ENCODE results near the gene CPLANE1. TPM values are rescaled to one million over a fixed set of nuclear protein-coding genes. Genes with fewer than 3 reads are reported as not detected.
"Not testable (repeated sequence)": the region's sequence is repeated elsewhere in the genome, so short reads cannot be mapped to it uniquely, and the experiment has no call there.

CPLANE1 gene
- total RNA-seq, 1 donor from 2014 or later: 11.7 TPM

GRCh38 chr5:37090781-37091180, 158.4 kb downstream of the CPLANE1 start:
- H3K4me1 Mint-ChIP-seq: no peaks in the 10 kb centered on the region
- peaks cover 22% of the 10 kb centered on the region for H3K36me3 Mint-ChIP-seq (ENCODE audit: low read depth)
- H3K4me3 Mint-ChIP-seq: no peak overlapping the region
- intact Hi-C loops (cut with micrococcal nuclease): no loop called here
- peaks cover 4% of the 10 kb centered on the region for H3K9me3 Mint-ChIP-seq
- no peaks in the 10 kb centered on the region for H3K27me3 Mint-ChIP-seq
- no peak overlapping the region for H3K27ac Mint-ChIP-seq
- ChIA-PET CTCF (no interaction called here), POLR2A (no interaction called here)
- ATAC-seq (ENCODE audit: low read depth): no peak
- no peak for TF ChIP-seq CTCF (IDR thresholded peaks at IDR 0.05)
- no peak for DNase-seq

- no peak overlapping the region for H3K4me3 Mint-ChIP-seq
Observed at GRCh38 chr5:37090123-37090726, 159.0 kb downstream of the CPLANE1 start.

GRCh38 chr5:37088009-37088408, 161.2 kb downstream of the CPLANE1 start:
- Mint-ChIP-seq H3K27me3 (no peaks in the 10 kb centered on the region), H3K4me1 (no peaks in the 10 kb centered on the region)
- CTCF ChIA-PET: no interaction called here

More at GRCh38 chr5:37090123-37090726, 159.0 kb downstream of the CPLANE1 start:
- intact Hi-C loops (cut with micrococcal nuclease): no loop called here
- TF ChIP-seq CTCF (IDR thresholded peaks at IDR 0.05): no peak
- ChIA-PET POLR2A (no interaction called here), CTCF (no interaction called here)
- DNase-seq: no peak
- Mint-ChIP-seq H3K27me3 (no peaks in the 10 kb centered on the region), H3K27ac (no peak overlapping the region), H3K9me3 (peaks cover 4% of the 10 kb centered on the region), H3K4me1 (no peaks in the 10 kb centered on the region), H3K36me3 (ENCODE audit: low read depth) (peaks cover 24% of the 10 kb centered on the region)
- ATAC-seq (ENCODE audit: low read depth): no peak

DNA sequence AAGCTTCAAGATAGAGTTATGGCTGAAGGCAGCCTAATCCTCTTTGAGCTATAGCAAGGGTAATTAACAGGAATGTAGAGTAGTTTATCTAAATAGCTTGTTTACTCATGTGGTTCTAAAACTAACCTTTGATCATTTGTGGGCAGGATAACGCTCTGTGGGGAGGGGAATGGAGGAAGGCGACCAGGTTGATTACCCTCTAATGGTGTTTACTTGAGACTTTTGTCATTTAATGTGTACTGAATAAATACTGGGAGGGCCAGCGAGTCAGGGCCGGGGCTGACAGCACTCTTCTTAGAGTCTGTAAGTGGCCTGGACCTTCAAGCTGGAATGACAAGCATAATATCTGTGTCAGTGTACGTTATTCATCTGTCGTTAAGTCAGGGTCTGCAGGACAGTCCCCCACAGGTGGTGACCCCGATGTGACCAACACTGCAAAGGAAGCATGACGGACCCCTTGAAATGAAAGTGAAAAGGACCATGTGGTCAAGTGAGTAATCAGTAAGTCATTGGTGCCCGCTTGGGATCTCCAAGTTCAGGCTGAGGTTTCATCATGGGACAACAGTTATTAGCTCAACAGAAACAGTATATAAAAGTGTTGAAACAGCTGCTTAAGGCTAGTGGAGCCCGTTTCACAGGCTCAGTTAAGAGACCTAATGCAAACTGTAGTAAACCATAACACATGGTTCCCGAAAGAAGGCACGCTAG, 162.6 kb downstream of the CPLANE1 start:
- Mint-ChIP-seq H3K27ac (no peak overlapping the region), H3K36me3 (ENCODE audit: low read depth) (peaks cover 21% of the 10 kb centered on the region), H3K4me1 (no peaks in the 10 kb centered on the region), H3K4me3 (no peak overlapping the region), H3K27me3 (no peaks in the 10 kb centered on the region), H3K9me3 (no peaks in the 10 kb centered on the region)
- TF ChIP-seq CTCF (IDR thresholded peaks at IDR 0.05): no peak
- ATAC-seq (ENCODE audit: low read depth) (no peak), DNase-seq (no peak)
- intact Hi-C loops (cut with micrococcal nuclease): no loop called here
- POLR2A ChIA-PET: no interaction called here
- CTCF ChIA-PET: no interaction called here

More at GRCh38 chr5:37088009-37088408, 161.2 kb downstream of the CPLANE1 start:
- no peak overlapping the region for H3K4me3 Mint-ChIP-seq
- peaks cover 18% of the 10 kb centered on the region for H3K36me3 Mint-ChIP-seq (ENCODE audit: low read depth)
- H3K9me3 Mint-ChIP-seq: no peaks in the 10 kb centered on the region
- no peak overlapping the region for H3K27ac Mint-ChIP-seq
- DNase-seq: no peak
- TF ChIP-seq CTCF (IDR thresholded peaks at IDR 0.05): no peak
- no peak for ATAC-seq (ENCODE audit: low read depth)
- intact Hi-C loops (cut with micrococcal nuclease): no loop called here
- POLR2A ChIA-PET: no interaction called here

GRCh38 chr5:37086026-37086425, 163.2 kb downstream of the CPLANE1 start:
- H3K9me3 Mint-ChIP-seq; CTCF ChIA-PET; H3K4me3 Mint-ChIP-seq; ATAC-seq (ENCODE audit: low read depth); intact Hi-C loops (cut with micrococcal nuclease); POLR2A ChIA-PET; H3K27me3 Mint-ChIP-seq; DNase-seq; H3K4me1 Mint-ChIP-seq; H3K27ac Mint-ChIP-seq: not testable (repeated sequence)
- peaks cover 21% of the 10 kb centered on the region for H3K36me3 Mint-ChIP-seq (ENCODE audit: low read depth)

GRCh38 chr5:37082977-37083376, 166.2 kb downstream of the CPLANE1 start:
- DNase-seq; H3K4me3 Mint-ChIP-seq; H3K4me1 Mint-ChIP-seq; CTCF ChIA-PET; ATAC-seq (ENCODE audit: low read depth); H3K9me3 Mint-ChIP-seq; H3K27me3 Mint-ChIP-seq; H3K27ac Mint-ChIP-seq; POLR2A ChIA-PET; intact Hi-C loops (cut with micrococcal nuclease): not testable (repeated sequence)
- H3K36me3 Mint-ChIP-seq (ENCODE audit: low read depth): peaks cover 38% of the 10 kb centered on the region

Measured in activated B cell treated with CpG ODN at 0.5 μM for 24 hours (primary cell).